Measurements from ENCODE around the gene NUDT22. TPM values are rescaled to one million over a fixed set of nuclear protein-coding genes. Genes with fewer than 3 reads are reported as not detected.

Gene NUDT22
- total RNA-seq, 1 donor from 2014 or later: 47.8 TPM

- peaks cover 26% of the 10 kb centered on the region for H3K4me1 ChIP-seq
- DNase-seq: peak; percentile 79
- peaks cover 31% of the 10 kb centered on the region for H3K36me3 ChIP-seq
- no peaks in the 10 kb centered on the region for H3K9me3 ChIP-seq
- ATAC-seq: no peak
- peak overlapping the region; percentile 92 for H3K27ac ChIP-seq
- intact Hi-C loops (cut with DNase I): no loop called here
- H3K4me3 ChIP-seq: peak overlapping the region; percentile 73
- TF ChIP-seq CTCF (IDR thresholded peaks at IDR 0.05): no peak
- H3K27me3 ChIP-seq: no peaks in the 10 kb centered on the region
Measured at GRCh38 chr11:64268025-64268892, 42.2 kb downstream of the NUDT22 start.

GRCh38 chr11:64268893-64269539, 42.9 kb downstream of the NUDT22 start:
- H3K4me1 ChIP-seq: peaks cover 29% of the 10 kb centered on the region
- no peaks in the 10 kb centered on the region for H3K9me3 ChIP-seq
- no peak for TF ChIP-seq CTCF (IDR thresholded peaks at IDR 0.05)
- peak overlapping the region; percentile 92 for H3K27ac ChIP-seq
- DNase-seq (peak; percentile 88), ATAC-seq (peak; percentile 32)
- no peaks in the 10 kb centered on the region for H3K27me3 ChIP-seq
- intact Hi-C loops (cut with DNase I): no loop called here
- peaks cover 23% of the 10 kb centered on the region for H3K36me3 ChIP-seq
- peak overlapping the region; percentile 73 for H3K4me3 ChIP-seq

DNA sequence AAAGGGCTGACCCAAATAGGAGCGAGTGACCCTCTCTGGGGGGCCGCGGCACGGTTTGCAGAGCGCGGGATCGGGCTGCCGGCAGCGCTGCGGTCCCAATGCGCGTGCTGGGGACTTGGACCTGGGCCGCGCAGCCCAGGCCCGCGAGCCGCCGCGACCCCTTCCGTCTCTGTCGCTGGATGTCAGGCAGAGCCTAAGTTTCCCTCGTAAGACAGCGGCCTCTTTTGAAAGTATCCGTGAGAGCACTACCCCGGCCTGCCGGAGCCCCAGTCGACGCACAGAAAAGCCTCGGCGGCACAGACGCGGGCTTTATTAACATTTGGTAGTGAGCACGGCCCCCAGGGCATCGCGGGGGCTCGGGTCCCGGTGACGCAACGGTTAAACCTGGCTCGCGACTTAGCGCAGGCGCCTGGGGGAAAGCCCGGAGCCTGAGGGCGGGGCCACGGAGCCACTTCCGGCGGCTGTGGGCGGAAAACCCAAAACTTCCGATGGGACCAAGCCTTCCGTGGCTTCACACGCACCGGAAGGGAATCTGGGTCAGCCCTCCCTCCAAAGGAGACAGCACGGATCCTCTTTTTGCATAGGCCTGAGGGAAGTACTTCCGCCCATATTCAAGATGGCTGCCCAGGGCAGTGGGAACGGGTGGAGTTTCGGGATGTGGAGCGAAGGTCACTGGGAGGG, 43.6 kb downstream of the NUDT22 start:
- H3K9me3 ChIP-seq: no peaks in the 10 kb centered on the region
- H3K4me3 ChIP-seq: peak overlapping the region; percentile 73
- peak overlapping the region; percentile 92 for H3K27ac ChIP-seq
- H3K4me1 ChIP-seq: peaks cover 29% of the 10 kb centered on the region
- intact Hi-C loops (cut with DNase I): no loop called here
- peak; percentile 11 for TF ChIP-seq CTCF (IDR thresholded peaks at IDR 0.05)
- peaks cover 22% of the 10 kb centered on the region for H3K36me3 ChIP-seq
- no peaks in the 10 kb centered on the region for H3K27me3 ChIP-seq
- ATAC-seq (peak; percentile 87), DNase-seq (peak; percentile 98)

DNA sequence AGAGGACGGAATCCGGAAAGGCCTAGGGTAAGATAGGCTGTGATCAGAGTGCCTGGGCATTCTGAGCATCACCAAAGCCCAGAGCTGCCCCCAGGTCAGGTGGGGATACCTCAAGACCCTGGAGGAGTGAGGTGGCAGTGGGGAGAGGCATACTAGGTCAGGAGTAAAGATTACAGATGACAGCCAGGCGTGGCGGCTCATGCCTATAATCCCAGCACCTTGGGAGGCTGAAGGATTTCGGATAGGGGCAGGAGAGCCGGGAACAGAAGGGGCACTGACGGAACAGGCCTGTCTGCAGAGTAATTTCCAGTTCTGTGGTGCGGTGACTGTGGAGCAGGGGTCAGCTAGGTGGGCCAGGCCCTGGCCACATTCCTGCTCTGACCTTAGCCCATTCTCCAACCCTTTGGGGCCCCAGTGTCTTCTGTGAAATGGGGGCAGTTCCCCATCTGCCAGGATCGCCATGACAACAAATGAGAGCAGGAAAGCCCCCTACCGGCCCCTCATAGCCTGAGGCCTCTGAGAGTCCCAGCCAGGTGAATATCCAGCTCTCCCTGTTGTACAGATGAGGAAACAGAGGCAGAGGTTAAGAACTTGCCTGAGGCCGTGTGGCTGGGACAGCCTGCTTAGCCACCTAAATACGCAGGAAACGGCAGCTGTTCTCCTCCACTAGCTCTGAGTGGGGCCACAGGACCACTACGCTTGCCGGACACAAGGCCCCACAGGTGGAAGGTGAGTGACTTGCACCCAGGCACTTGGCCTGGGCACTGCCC, 49.1 kb downstream of the NUDT22 start:
- H3K9me3 ChIP-seq: no peaks in the 10 kb centered on the region
- H3K4me1 ChIP-seq: peaks cover 9% of the 10 kb centered on the region
- peaks cover 28% of the 10 kb centered on the region for H3K36me3 ChIP-seq
- ATAC-seq (no peak), DNase-seq (no peak)
- no peaks in the 10 kb centered on the region for H3K27me3 ChIP-seq
- TF ChIP-seq CTCF (IDR thresholded peaks at IDR 0.05): no peak
- H3K27ac ChIP-seq: no peak overlapping the region
- no peak overlapping the region for H3K4me3 ChIP-seq
- intact Hi-C loops (cut with DNase I): no loop called here

- H3K4me1 ChIP-seq: peaks cover 9% of the 10 kb centered on the region
- no peaks in the 10 kb centered on the region for H3K9me3 ChIP-seq
- no peaks in the 10 kb centered on the region for H3K27me3 ChIP-seq
- no peak for TF ChIP-seq CTCF (IDR thresholded peaks at IDR 0.05)
- no peak overlapping the region for H3K27ac ChIP-seq
- H3K4me3 ChIP-seq: no peak overlapping the region
- DNase-seq (no peak), ATAC-seq (no peak)
- intact Hi-C loops (cut with DNase I): no loop called here
- H3K36me3 ChIP-seq: peaks cover 28% of the 10 kb centered on the region
Measured at GRCh38 chr11:64275841-64276240, 49.8 kb downstream of the NUDT22 start.

Data from upper lobe of right lung (tissue), 1 donor.